Measurements from ENCODE around the gene TMEM242. TPM values are rescaled to one million over a fixed set of nuclear protein-coding genes. Genes with fewer than 3 reads are reported as not detected.

TMEM242 gene
- total and polyA plus RNA-seq, 2 donors (not counting 3 experiments of a cell fraction or from before 2014, with no cell fraction given): 5.3 to 15.5 TPM

DNA sequence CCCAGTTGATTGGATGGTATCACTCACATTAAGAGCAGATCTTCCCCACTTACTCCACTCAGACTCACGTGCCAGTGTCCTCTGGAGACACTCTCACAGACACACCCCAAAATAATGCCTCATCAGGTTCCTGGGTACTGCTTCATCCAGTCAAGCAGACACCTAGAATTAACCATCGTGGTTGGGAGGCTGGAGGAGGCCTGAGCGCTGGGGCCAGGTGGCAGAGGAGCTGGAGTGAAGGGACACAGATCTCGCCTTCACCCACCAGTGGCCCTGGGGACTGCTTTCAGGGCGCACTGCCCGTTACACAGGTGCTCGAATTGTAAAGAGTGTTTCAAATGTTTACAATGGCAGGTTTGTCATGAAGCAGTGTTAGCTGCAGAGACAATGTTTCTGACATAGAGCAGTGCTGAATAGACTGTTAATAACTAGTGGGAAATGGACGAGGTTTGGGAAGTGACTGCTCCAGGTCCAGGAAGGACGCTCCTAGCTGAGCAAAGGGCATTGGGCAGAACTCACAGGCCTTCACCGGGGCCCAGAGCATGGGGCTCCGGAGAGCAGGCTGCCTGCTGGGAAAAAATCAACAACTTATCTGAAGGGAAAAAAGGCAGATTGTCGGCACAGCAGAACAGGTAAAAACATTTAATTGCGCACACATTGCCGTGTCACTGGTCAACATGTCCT, 38.4 kb downstream of the TMEM242 start:
- H3K27ac ChIP-seq (ENCODE audit: insufficient read depth, low read depth, low read length): no peak overlapping the region
- no peak overlapping the region for H3K9ac ChIP-seq (replicated peaks; ENCODE audit: extremely low read depth, insufficient read depth, low read length)
- ChIA-PET CTCF (interaction anchor here (1.0 kb wide), 1 partner anchor 10 kb away, joined by 3 read pairs; no protein-coding TSS in a partner anchor), POLR2A (no interaction called here)
- no TSS peak for BruUV-seq (replicated peaks)
- no peaks in the 10 kb centered on the region for H4K20me1 ChIP-seq (replicated peaks; ENCODE audit: control insufficient read depth, extremely low read depth, insufficient read depth, low read length)
- no peaks in the 10 kb centered on the region for H3K4me1 ChIP-seq (ENCODE audit: control insufficient read depth, extremely low read depth, insufficient read depth, low read length)
- H3K4me2 ChIP-seq (ENCODE audit: insufficient read depth, low read length): no peak overlapping the region
- FAIRE-seq (no peak), DNase-seq (ENCODE audit: low read depth, low spot score) (no peak)
- H3K9me3 ChIP-seq (replicated peaks; ENCODE audit: control insufficient read depth, insufficient read depth, low read length): no peaks in the 10 kb centered on the region
- dilution Hi-C loops (cut with MboI; ENCODE audit: extremely low pct_ligation_motif_present, low sequenced_read_pairs): no loop called here
- TF ChIP-seq FOS (IDR thresholded peaks at IDR 0.05; ENCODE audit: borderline replicate concordance, insufficient read depth, low read length) (no peak), CTCF (IDR thresholded peaks at IDR 0.05; ENCODE audit: extremely low read depth in 1 of 2, insufficient read depth in 1 of 2, low read depth in 1 of 2, low read length in 2 of 2) (no peak), POLR2A (IDR thresholded peaks at IDR 0.05; ENCODE audit: low read depth, low read length) (no peak), MYC (IDR thresholded peaks at IDR 0.05; ENCODE audit: low read depth, low read length) (no peak), MAX (IDR thresholded peaks at IDR 0.05; ENCODE audit: insufficient read depth, insufficient read length) (no peak), EZH2 (IDR thresholded peaks at IDR 0.05; ENCODE audit: borderline replicate concordance, low read depth, low read length, severe bottlenecking) (no peak), POLR2AphosphoS5 (IDR thresholded peaks at IDR 0.05; ENCODE audit: insufficient read depth, low read depth, low read length) (no peak)
- H3K9me1 ChIP-seq (replicated peaks; ENCODE audit: control insufficient read depth, extremely low read depth, insufficient read depth, low read length): no peaks in the 10 kb centered on the region
- H3K27me3 ChIP-seq (ENCODE audit: control insufficient read depth in 2 of 2, insufficient read depth in 2 of 2, low read length in 2 of 2): no peaks in the 10 kb centered on the region
- H3K36me3 ChIP-seq (ENCODE audit: control insufficient read depth in 2 of 2, extremely low read depth in 1 of 2, insufficient read depth in 2 of 2, low read length in 2 of 2): peaks cover 0 to 5% of the 10 kb centered on the region in 2 experiments
- intact Hi-C loops (cut with micrococcal nuclease): no loop called here
- H2AFZ ChIP-seq (ENCODE audit: low read depth, low read length): no peak overlapping the region
- H3K4me3 ChIP-seq (replicated peaks in 1 of 3; ENCODE audit: insufficient read depth in 1 of 3, low read depth in 1 of 3, low read length in 3 of 3): no peak overlapping the region
- no peaks in the 10 kb centered on the region for H3K79me2 ChIP-seq (ENCODE audit: control insufficient read depth, insufficient read depth, low read length)

Measured in endothelial cell of umbilical vein (primary cell).